Stimulated activated CD4-positive, alpha-beta T cell treated with anti-CD3 and anti-CD28 coated beads, Interleukin-15, amount 100 ng/mL, for 1 hour (primary cell): ENCODE data around the gene SORCS1.

Source experiments
- DNase-seq, 2 donors: peaks; one replicate each; pipeline ENCODE4 v3.0.0-alpha.2; 2020; ENCODE audit warnings: low read depth in 1 of 2, low spot score in 1 of 2

Gene SORCS1

GRCh38 chr10:106615081-106615480 lies 549.4 kb downstream of the SORCS1 start:
- no peak for DNase-seq

- no peak for DNase-seq
Measured at GRCh38 chr10:106614293-106614692, 550.2 kb downstream of the SORCS1 start.

GRCh38 chr10:106612381-106612780 lies 552.1 kb downstream of the SORCS1 start:
- no peak for DNase-seq

GRCh38 chr10:106609470-106610266 lies 554.8 kb downstream of the SORCS1 start:
- no peak for DNase-seq

GRCh38 chr10:106608066-106608465 lies 556.4 kb downstream of the SORCS1 start:
- DNase-seq, result no peak

GRCh38 chr10:106595281-106595680 lies 569.2 kb downstream of the SORCS1 start:
- DNase-seq, result no peak

- DNase-seq, result no peak
Measured at GRCh38 chr10:106593876-106594275, 570.6 kb downstream of the SORCS1 start.

- DNase-seq, result no peak
Measured at GRCh38 chr10:106592396-106592795, 572.1 kb downstream of the SORCS1 start.

- no peak for DNase-seq
Measured at GRCh38 chr10:106582291-106582690, 582.2 kb downstream of the SORCS1 start.

- DNase-seq, result no peak
Measured at GRCh38 chr10:106577756-106578155, 586.8 kb downstream of the SORCS1 start.

GRCh38 chr10:106577266-106577665 lies 587.2 kb downstream of the SORCS1 start:
- no peak for DNase-seq

GRCh38 chr10:106576534-106576933 lies 588.0 kb downstream of the SORCS1 start:
- no peak for DNase-seq

- DNase-seq, result no peak
Measured at GRCh38 chr10:106573106-106573505, 591.4 kb downstream of the SORCS1 start.

- DNase-seq, result no peak
Measured at GRCh38 chr10:106571192-106571946, 593.1 kb downstream of the SORCS1 start.

- no peak for DNase-seq
Measured at GRCh38 chr10:106570268-106570667, 594.2 kb downstream of the SORCS1 start.

- no peak for DNase-seq
Measured at GRCh38 chr10:106567629-106568028, 596.9 kb downstream of the SORCS1 start.

GRCh38 chr10:106566873-106567272 lies 597.6 kb downstream of the SORCS1 start:
- no peak for DNase-seq

GRCh38 chr10:106565546-106565945 lies 599.0 kb downstream of the SORCS1 start:
- DNase-seq, result no peak

GRCh38 chr10:106563384-106563783 lies 601.1 kb downstream of the SORCS1 start:
- DNase-seq, result no peak

- no peak for DNase-seq
Measured at GRCh38 chr10:106560925-106561640, 603.4 kb downstream of the SORCS1 start.

- no peak for DNase-seq
Measured at GRCh38 chr10:106559442-106559841, 605.1 kb downstream of the SORCS1 start.
